Type B pancreatic cell (in vitro differentiated cells): ENCODE data around the gene RHBDD2. TPM values are rescaled to one million over a fixed set of nuclear protein-coding genes. Genes with fewer than 3 reads are reported as not detected.
"Not testable (repeated sequence)": the region's sequence is repeated elsewhere in the genome, so short reads cannot be mapped to it uniquely, and the experiment has no call there.

Experiments used
- DNase-seq: peaks from one replicate; pipeline ENCODE4 v3.0.0; 2021; ENCODE audit warnings: mixed read lengths; ENCODE audit not compliant: unreplicated experiment; ENCODE audit errors: extremely low spot score
- H3K27ac Mint-ChIP-seq: 2 replicates; pipeline ENCODE4 v1.8.0; 2021; ENCODE audit warnings: mild to moderate bottlenecking, mixed read lengths
- H3K27me3 Mint-ChIP-seq: 2 replicates; pipeline ENCODE4 v1.8.0; 2021; ENCODE audit warnings: mixed read lengths
- H3K36me3 Mint-ChIP-seq: 2 replicates; pipeline ENCODE4 v1.8.0; 2021; ENCODE audit warnings: mixed read lengths
- H3K4me1 Mint-ChIP-seq: one replicate; pipeline ENCODE4 v1.8.0; 2021; ENCODE audit warnings: mixed read lengths; ENCODE audit not compliant: unreplicated experiment
- H3K4me3 Mint-ChIP-seq: 2 replicates; pipeline ENCODE4 v1.8.0; 2021; ENCODE audit warnings: mild to moderate bottlenecking, mixed read lengths
- H3K9me3 Mint-ChIP-seq: 2 replicates; pipeline ENCODE4 v1.8.0; 2021; ENCODE audit warnings: mixed read lengths
- total RNA-seq: library from RNA; stranded (reverse); gene quantifications from 2 replicates; pipeline ENCODE4 v1.2.1, GENCODE V29; 2021; ENCODE audit warnings: low replicate concordance
- TF ChIP-seq, protein P1 (sequence below): fragments of 200-600 bp; sonication (generic); conservative IDR thresholded peaks from 2 replicates; pipeline ENCODE4 v1.5.0; 2021; ENCODE audit warnings: antibody characterized with exemption, mild to moderate bottlenecking

Gene RHBDD2
- total RNA-seq, 1 donor from 2014 or later = 75.1 TPM

DNA sequence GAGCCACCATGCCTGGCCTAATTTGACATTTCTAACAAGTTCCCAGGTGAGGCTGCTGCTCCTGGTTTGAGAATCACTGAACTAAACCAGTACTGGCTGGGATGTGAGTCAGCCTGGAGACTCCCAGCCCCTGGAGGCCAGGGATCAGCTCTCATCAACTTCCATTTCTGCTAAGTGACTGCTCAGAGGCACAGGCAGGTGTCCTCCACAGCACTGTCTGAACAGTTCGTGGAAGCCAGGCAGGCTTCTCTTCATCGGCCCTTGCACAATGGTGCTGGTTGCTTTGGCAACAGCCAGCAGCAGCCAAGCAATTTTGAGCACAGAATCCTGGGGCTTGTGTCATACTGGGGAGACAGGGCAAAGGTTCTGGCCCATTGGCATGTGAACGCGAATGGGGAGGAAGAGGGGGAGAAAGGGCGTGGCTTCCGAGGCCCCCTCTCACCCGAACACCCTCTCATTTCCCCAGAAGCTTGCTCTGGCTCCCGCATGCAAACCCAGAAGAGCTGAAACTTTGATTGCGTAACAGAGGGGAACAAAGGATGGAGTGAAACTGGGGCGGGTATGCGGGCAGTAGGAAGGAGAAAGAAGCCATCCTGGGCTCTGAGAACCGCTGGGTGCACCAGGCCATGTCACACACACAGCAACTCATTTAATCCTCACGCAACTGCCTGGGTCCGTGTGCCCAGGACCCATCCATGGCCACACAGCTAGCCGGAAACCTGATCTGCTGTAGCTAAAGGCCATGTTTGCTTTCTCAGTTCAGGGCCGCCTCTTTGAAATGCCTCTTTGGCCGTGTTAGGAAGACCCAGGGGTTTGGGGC lies 27.2 kb downstream of the RHBDD2 start:
- TF ChIP-seq, protein P1, sequence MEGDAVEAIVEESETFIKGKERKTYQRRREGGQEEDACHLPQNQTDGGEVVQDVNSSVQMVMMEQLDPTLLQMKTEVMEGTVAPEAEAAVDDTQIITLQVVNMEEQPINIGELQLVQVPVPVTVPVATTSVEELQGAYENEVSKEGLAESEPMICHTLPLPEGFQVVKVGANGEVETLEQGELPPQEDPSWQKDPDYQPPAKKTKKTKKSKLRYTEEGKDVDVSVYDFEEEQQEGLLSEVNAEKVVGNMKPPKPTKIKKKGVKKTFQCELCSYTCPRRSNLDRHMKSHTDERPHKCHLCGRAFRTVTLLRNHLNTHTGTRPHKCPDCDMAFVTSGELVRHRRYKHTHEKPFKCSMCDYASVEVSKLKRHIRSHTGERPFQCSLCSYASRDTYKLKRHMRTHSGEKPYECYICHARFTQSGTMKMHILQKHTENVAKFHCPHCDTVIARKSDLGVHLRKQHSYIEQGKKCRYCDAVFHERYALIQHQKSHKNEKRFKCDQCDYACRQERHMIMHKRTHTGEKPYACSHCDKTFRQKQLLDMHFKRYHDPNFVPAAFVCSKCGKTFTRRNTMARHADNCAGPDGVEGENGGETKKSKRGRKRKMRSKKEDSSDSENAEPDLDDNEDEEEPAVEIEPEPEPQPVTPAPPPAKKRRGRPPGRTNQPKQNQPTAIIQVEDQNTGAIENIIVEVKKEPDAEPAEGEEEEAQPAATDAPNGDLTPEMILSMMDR = no peak
- H3K4me3 Mint-ChIP-seq = peak overlapping the region; percentile 57
- DNase-seq = no peak

GRCh38 chr7:75906991-75907667 lies 28.3 kb downstream of the RHBDD2 start:
- Mint-ChIP-seq H3K27ac (peak overlapping the region; percentile 64), H3K4me1 (peaks cover 8% of the 10 kb centered on the region), H3K4me3 (no peak overlapping the region), H3K36me3 (no peaks in the 10 kb centered on the region), H3K27me3 (no peaks in the 10 kb centered on the region), H3K9me3 (no peaks in the 10 kb centered on the region)
- DNase-seq = no peak
- TF ChIP-seq, protein P1 = no peak

More for the DNA sequence above, 27.2 kb downstream of the RHBDD2 start:
- Mint-ChIP-seq H3K9me3 (no peaks in the 10 kb centered on the region), H3K27me3 (no peaks in the 10 kb centered on the region), H3K4me1 (peaks cover 8% of the 10 kb centered on the region), H3K27ac (peak overlapping the region; percentile 80), H3K36me3 (no peaks in the 10 kb centered on the region)

GRCh38 chr7:75907668-75908039 lies 28.8 kb downstream of the RHBDD2 start:
- H3K27me3 Mint-ChIP-seq = not testable (repeated sequence)

DNA sequence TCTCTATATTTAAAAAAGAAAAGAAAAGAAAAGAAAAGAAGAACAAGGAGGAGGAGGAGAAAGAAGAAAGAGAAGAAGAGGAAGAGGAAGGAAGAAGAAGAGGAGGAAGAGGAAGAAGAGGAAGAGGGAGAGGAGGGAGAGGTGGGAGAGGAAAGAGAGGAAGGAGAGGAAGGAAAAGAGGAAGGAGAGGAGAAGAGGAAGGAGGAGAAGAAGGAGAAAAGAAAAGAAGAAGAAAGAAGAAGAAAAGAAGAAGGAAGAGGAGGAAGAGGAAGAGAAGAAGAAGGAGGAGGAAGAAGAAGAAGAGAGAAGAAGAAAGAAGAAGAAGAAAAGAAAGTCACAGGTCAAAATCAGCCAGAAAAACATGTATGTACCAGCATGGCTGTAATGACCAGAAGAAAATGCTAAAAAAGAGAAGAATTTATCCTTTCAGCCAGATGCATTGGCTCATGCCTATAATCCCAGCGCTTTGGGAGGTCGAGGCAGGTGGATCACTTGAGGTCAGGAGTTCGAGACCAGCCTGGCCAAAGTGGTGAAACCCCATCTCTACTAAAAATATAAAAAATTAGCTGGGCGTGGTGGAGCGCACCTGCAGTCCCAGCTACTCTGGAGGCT lies 30.8 kb downstream of the RHBDD2 start:
- Mint-ChIP-seq H3K27me3 (no peaks in the 10 kb centered on the region), H3K4me3 (no peak overlapping the region), H3K27ac (no peak overlapping the region), H3K9me3 (no peaks in the 10 kb centered on the region), H3K36me3 (no peaks in the 10 kb centered on the region), H3K4me1 (peaks cover 8% of the 10 kb centered on the region)
- TF ChIP-seq, protein P1 = no peak
- no peak for DNase-seq

More at GRCh38 chr7:75907668-75908039, 28.8 kb downstream of the RHBDD2 start:
- H3K27ac Mint-ChIP-seq, H3K9me3 Mint-ChIP-seq, DNase-seq, H3K36me3 Mint-ChIP-seq, H3K4me3 Mint-ChIP-seq, H3K4me1 Mint-ChIP-seq: not testable (repeated sequence)

DNA sequence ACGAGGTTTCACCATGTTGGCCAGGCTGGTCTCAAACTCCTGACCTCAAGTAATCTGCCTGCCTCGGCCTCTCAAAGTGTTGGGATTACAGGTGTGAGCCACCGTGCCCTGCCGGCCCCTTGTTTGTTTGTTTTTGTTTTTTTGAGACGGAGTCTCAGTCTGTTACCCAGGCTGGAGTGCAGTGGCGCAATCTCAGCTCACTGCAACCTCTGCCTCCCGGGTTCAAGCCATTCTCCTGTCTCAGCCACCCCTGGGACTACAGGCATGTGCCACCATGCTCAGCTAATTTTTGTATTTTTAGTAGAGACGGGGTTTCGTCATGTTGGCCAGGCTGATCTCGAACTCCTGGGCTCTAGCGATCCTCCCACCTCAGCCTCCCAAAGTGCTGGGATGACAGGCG lies 32.4 kb downstream of the RHBDD2 start:
- not testable (repeated sequence) for H3K27me3 Mint-ChIP-seq, H3K36me3 Mint-ChIP-seq, H3K4me3 Mint-ChIP-seq, DNase-seq, H3K9me3 Mint-ChIP-seq, H3K4me1 Mint-ChIP-seq, H3K27ac Mint-ChIP-seq

DNA sequence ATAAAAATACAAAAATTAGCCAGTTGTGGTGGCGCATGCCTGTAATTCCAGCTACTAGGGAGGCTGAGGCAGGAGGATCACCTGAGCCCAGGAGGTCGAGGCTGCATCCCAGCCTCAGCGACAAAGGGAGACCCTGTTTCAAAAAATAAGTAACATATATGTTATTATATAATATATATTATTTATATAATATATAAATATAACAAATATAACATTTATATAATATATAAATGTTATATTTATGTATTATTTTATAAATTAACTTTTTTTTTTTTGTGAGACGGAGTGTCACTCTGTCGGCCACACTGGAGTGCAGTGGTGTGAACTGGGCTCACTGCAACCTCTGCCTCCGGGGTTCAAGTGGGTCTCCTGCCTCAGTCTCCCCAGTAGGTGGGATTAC lies 34.6 kb downstream of the RHBDD2 start:
- Mint-ChIP-seq H3K27ac (no peak overlapping the region), H3K27me3 (no peaks in the 10 kb centered on the region), H3K4me1 (peaks cover 7% of the 10 kb centered on the region), H3K4me3 (no peak overlapping the region), H3K36me3 (peaks cover under 1% of the 10 kb centered on the region), H3K9me3 (no peaks in the 10 kb centered on the region)
- TF ChIP-seq, protein P1 = no peak
- DNase-seq = no peak
